SH-SY5Y (cell line): ENCODE results near the gene PLCL1.

Source experiments
- GATA2 ChIP-seq: IDR thresholded peaks from 2 replicates; pipeline ENCODE4 v1.6.1; 2011; ENCODE audit warnings: mild to moderate bottlenecking, low read depth, low read length
- GATA3 ChIP-seq: IDR thresholded peaks from 2 replicates; pipeline ENCODE4 v1.6.1; 2011; ENCODE audit warnings: low read depth, mild to moderate bottlenecking, low read length, moderate library complexity

GRCh38 chr2:198129609-198130008, 325.2 kb downstream of the PLCL1 start:
- TF ChIP-seq GATA2 (no peak), GATA3 (no peak)
